H1 (cell line): ENCODE measurements around the gene PPP1R14C. TPM values are rescaled to one million over a fixed set of nuclear protein-coding genes. Genes with fewer than 3 reads are reported as not detected.

ENCODE experiments used
- CTCF ChIA-PET: fragments of 300-600 bp; sonication (Branson Sonifier 250); formaldehyde crosslinking; loops from one replicate; lab custom pipeline; 2021; ENCODE audit not compliant: partially characterized antibody; lab: Charles Lee
- POLR2A ChIA-PET: fragments of 300-600 bp; sonication (Branson Sonifier 250); formaldehyde crosslinking; loops from one replicate; lab custom pipeline; 2021; ENCODE audit warnings: inconsistent platforms; ENCODE audit not compliant: partially characterized antibody; lab: Charles Lee
- DNase-seq, 2 experiments: peaks; one replicate each; pipeline versions ENCODE4 v3.0.0 to v3.0.0-alpha.2; 2010 to 2022; ENCODE audit warnings: low spot score in 2 of 2, low read depth in 1 of 2, mixed read lengths in 1 of 2
- FAIRE-seq: peaks from 2 replicates; lab custom pipeline; 2011; peaks lifted over from hg19 to GRCh38; lab: Jason Lieb, UNC
- H2AFZ ChIP-seq: 2 replicates; pipeline ENCODE4 v1.8.1; 2012; ENCODE audit warnings: low read length, inconsistent platforms
- H2AK5ac ChIP-seq: 2 replicates; pipeline ENCODE4 v1.6.1; 2013; ENCODE audit warnings: low read depth, low read length
- H2BK120ac ChIP-seq: replicated peaks from 2 replicates; pipeline ENCODE3; 2013; ENCODE audit warnings: low read depth, low read length, inconsistent platforms
- H2BK12ac ChIP-seq: 2 replicates; pipeline ENCODE4 v1.6.1; 2013; ENCODE audit warnings: low read depth, low read length
- H2BK15ac ChIP-seq: 2 replicates; pipeline ENCODE4 v1.6.1; 2013; ENCODE audit warnings: low read length
- H2BK20ac ChIP-seq: 2 replicates; pipeline ENCODE4 v1.6.1; 2013; ENCODE audit warnings: low read length
- H2BK5ac ChIP-seq: 2 replicates; pipeline ENCODE4 v1.6.1; 2013; ENCODE audit warnings: low read depth, low read length
- H3K14ac ChIP-seq: 2 replicates; pipeline ENCODE4 v1.6.1; 2013; ENCODE audit warnings: inconsistent platforms; ENCODE audit not compliant: insufficient read length
- H3K18ac ChIP-seq: 2 replicates; pipeline ENCODE4 v1.6.1; 2013; ENCODE audit warnings: low read length; ENCODE audit errors: extremely low read depth
- H3K23ac ChIP-seq: 2 replicates; pipeline ENCODE4 v1.6.1; 2013; ENCODE audit warnings: inconsistent platforms; ENCODE audit not compliant: insufficient read length
- H3K23me2 ChIP-seq: 2 replicates; pipeline ENCODE4 v1.6.1; 2013; ENCODE audit warnings: low read depth, low read length
- H3K27ac ChIP-seq: 2 replicates; pipeline ENCODE4 v1.6.1; 2011; ENCODE audit warnings: low read depth, low read length, inconsistent platforms
- H3K27me3 ChIP-seq, 4 experiments: replicated peaks in 1 of 4; 1 replicate in 1 of 4; 2 replicates in 3 of 4; pipeline versions ENCODE4 v1.6.1 to v1.8.1; 2011 to 2013; ENCODE audit warnings: low read length in 3 of 4, mild to moderate bottlenecking in 3 of 4, inconsistent platforms in 2 of 4, mixed read lengths in 2 of 4, moderate library complexity in 1 of 4; ENCODE audit not compliant: control insufficient read depth in 3 of 4, insufficient read depth in 3 of 4; ENCODE audit errors: extremely low read depth in 1 of 4
- H3K36me3 ChIP-seq, 4 experiments: 2 replicates each; pipeline versions ENCODE4 v1.6.1 to v1.8.1; 2011 to 2013; ENCODE audit warnings: mild to moderate bottlenecking in 4 of 4, low read length in 3 of 4, moderate library complexity in 2 of 4, control low read depth in 1 of 4, inconsistent platforms in 1 of 4; ENCODE audit not compliant: insufficient read depth in 4 of 4, control insufficient read depth in 2 of 4
- H3K4ac ChIP-seq: replicated peaks from 2 replicates; pipeline ENCODE3; 2013; ENCODE audit warnings: low read length, low read depth, mixed read lengths, inconsistent platforms; ENCODE audit not compliant: insufficient read length
- H3K4me1 ChIP-seq, 4 experiments: replicated peaks in 1 of 4; 1 replicate in 1 of 4; 2 replicates in 3 of 4; pipeline versions ENCODE4 v1.6.1 to v1.8.1; 2011 to 2013; ENCODE audit warnings: low read length in 3 of 4, inconsistent platforms in 2 of 4, mixed read lengths in 1 of 4; ENCODE audit not compliant: insufficient read depth in 4 of 4, control insufficient read depth in 3 of 4
- H3K4me2 ChIP-seq, 2 experiments: 2 replicates each; pipeline versions ENCODE4 v1.6.1 to v1.8.1; 2011 to 2013; ENCODE audit warnings: low read depth in 2 of 2, low read length in 2 of 2, control low read depth in 1 of 2, inconsistent platforms in 1 of 2, mild to moderate bottlenecking in 1 of 2; ENCODE audit not compliant: insufficient read depth in 1 of 2
- H3K4me3 ChIP-seq, 4 experiments: fragments of 200-600, 300-600 bp in 1 of 4; sonication (generic), shearing (Covaris generic), sonication (Bioruptor Twin) in 1 of 4; 2 replicates each; pipeline versions ENCODE4 v1.5.1 to v1.8.1; 2011 to 2016; ENCODE audit warnings: low read length in 4 of 4, low read depth in 3 of 4, control low read depth in 2 of 4, inconsistent platforms in 2 of 4, mild to moderate bottlenecking in 2 of 4, mixed read lengths in 1 of 4, moderate library complexity in 1 of 4; ENCODE audit not compliant: insufficient read depth in 2 of 4; ENCODE audit errors: extremely low read depth in 1 of 4
- H3K56ac ChIP-seq: replicated peaks from 2 replicates; pipeline ENCODE3; 2013; ENCODE audit warnings: low read depth, mild to moderate bottlenecking, mixed read lengths, low read length, inconsistent platforms; ENCODE audit not compliant: insufficient read length
- H3K79me1 ChIP-seq: 2 replicates; pipeline ENCODE4 v1.6.1; 2013; ENCODE audit warnings: low read depth, low read length, control low read depth
- H3K79me2 ChIP-seq, 2 experiments: 2 replicates each; pipeline versions ENCODE4 v1.6.1 to v1.8.1; 2012 to 2013; ENCODE audit warnings: low read length in 2 of 2, mild to moderate bottlenecking in 2 of 2, inconsistent platforms in 1 of 2; ENCODE audit not compliant: insufficient read depth in 2 of 2, control insufficient read depth in 1 of 2
- H3K9ac ChIP-seq, 4 experiments: replicated peaks in 1 of 4; 1 replicate in 1 of 4; 2 replicates in 3 of 4; pipeline versions ENCODE4 v1.6.1 to v1.8.1; 2011 to 2013; ENCODE audit warnings: low read depth in 3 of 4, low read length in 3 of 4, control low read depth in 2 of 4, mild to moderate bottlenecking in 2 of 4, moderate library complexity in 2 of 4, inconsistent platforms in 1 of 4; ENCODE audit errors: extremely low read depth in 1 of 4
- H3K9me3 ChIP-seq, 2 experiments: 2 replicates each; pipeline versions ENCODE4 v1.6.1 to v1.8.1; 2012 to 2013; ENCODE audit warnings: mild to moderate bottlenecking in 2 of 2, moderate library complexity in 2 of 2, control low read depth in 1 of 2, inconsistent platforms in 1 of 2, low read depth in 1 of 2, low read length in 1 of 2, mixed read lengths in 1 of 2; ENCODE audit not compliant: insufficient read depth in 2 of 2
- H4K20me1 ChIP-seq, 2 experiments: replicated peaks in 1 of 2; 2 replicates each; pipeline versions ENCODE3 to v1.8.1; 2011 to 2013; ENCODE audit warnings: inconsistent platforms in 2 of 2, low read length in 2 of 2, mild to moderate bottlenecking in 1 of 2; ENCODE audit not compliant: insufficient read depth in 2 of 2, control insufficient read depth in 1 of 2
- H4K5ac ChIP-seq: 2 replicates; pipeline ENCODE4 v1.6.1; 2013; ENCODE audit warnings: low read length, low read depth, mixed read lengths, inconsistent platforms; ENCODE audit not compliant: insufficient read length
- H4K8ac ChIP-seq: 2 replicates; pipeline ENCODE4 v1.8.0; 2013; ENCODE audit warnings: mild to moderate bottlenecking, moderate library complexity, low read length, inconsistent platforms; ENCODE audit not compliant: insufficient read depth; ENCODE audit errors: extremely low read depth
- H4K91ac ChIP-seq: replicated peaks from 2 replicates; pipeline ENCODE3; 2013; ENCODE audit warnings: low read length, mixed read lengths, inconsistent platforms; ENCODE audit not compliant: insufficient read length
- WGBS, 2 experiments: shearing (Covaris generic) in 1 of 2; methylation state at CpG; one replicate each; pipeline versions ENCODE4 v1.1.6 to v1.1.7; 2013 to 2015; ENCODE audit warnings: low lambda C conversion rate in 2 of 2, mixed read lengths in 2 of 2, inconsistent platforms in 1 of 2, low coverage in 1 of 2, missing lambda C conversion rate in 1 of 2; ENCODE audit not compliant: insufficient replicate concordance in 2 of 2, insufficient coverage in 1 of 2, insufficient read length in 1 of 2; ENCODE audit errors: extremely low coverage in 1 of 2, missing lambda C conversion rate in 1 of 2; 5-methylcytosine and 5-hydroxymethylcytosine counted together
- polyA plus RNA-seq, 7 experiments: library from polyadenylated mRNA; depleted of rRNA in 3 of 7; stranded (reverse) in 5 of 7; unstranded in 2 of 7; fragments of >200 nt in 5 of 7; fragments of 200-250 nt in 2 of 7; gene quantifications; 1 replicate in 5 of 7; 2 replicates in 1 of 7; 4 replicates in 1 of 7; pipeline versions ENCODE4 v1.2.1 to v1.2.3, GENCODE V29; 2011 to 2013; ENCODE audit warnings: missing spikeins in 2 of 7, mixed read lengths in 2 of 7
- total RNA-seq: library from RNA; stranded (reverse); fragmentation: NEBNext Ultra II Directional; extraction: Animal tissue kit (Norgen Biotek cat#: 25700); gene quantifications from 2 replicates; pipeline ENCODE4 v1.2.1, GENCODE V29; 2021

The PPP1R14C gene
- total and polyA plus RNA-seq, 2 of the 8 experiments (the other 6 are each of a cell fraction or from before 2014, with no cell fraction given), result 0.30 to 0.61 TPM

DNA sequence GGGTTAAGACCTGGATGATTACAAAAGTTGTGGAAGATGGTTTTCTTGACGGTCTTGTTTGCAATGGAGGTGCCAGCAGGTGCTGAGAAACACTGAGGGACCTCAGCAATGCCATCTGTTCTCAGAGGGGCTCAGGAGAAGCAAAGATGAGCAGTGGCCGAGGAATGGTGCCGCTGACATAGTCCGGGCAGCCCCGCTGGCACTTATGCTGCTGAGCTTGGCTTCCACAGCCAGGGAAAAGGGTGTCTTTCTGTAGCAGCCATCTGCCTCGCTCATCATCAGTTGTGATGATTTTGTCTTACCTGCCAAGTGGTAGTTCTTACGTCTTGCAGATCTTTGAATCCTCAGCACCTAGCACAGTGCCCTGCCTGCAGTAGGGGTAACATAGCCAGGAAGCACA is 55.7 kb downstream of the PPP1R14C start:
- no peak for FAIRE-seq
- no peak overlapping the region for H2BK120ac ChIP-seq
- H3K79me1 ChIP-seq, result no peaks in the 10 kb centered on the region
- no peak overlapping the region for H3K23ac ChIP-seq
- no peak overlapping the region for H4K8ac ChIP-seq
- H3K9me3 ChIP-seq, result no peaks in the 10 kb centered on the region
- DNase-seq, result no peak
- no peaks in the 10 kb centered on the region for H3K79me2 ChIP-seq
- H2BK20ac ChIP-seq, result no peak overlapping the region
- CTCF ChIA-PET, result interaction anchor here (1.2 kb wide), 1 partner anchor 18 kb away, joined by 3 read pairs; no protein-coding TSS in a partner anchor
- no peak overlapping the region for H3K9ac ChIP-seq
- no peak overlapping the region for H2BK15ac ChIP-seq
- H2AK5ac ChIP-seq, result no peak overlapping the region
- no peak overlapping the region for H3K14ac ChIP-seq
- 93% methylated on average over 7 of the region's 7 CpGs; no CpG with 5 or more reads in 1 of the 2 experiments for WGBS, 2 experiments
- no peaks in the 10 kb centered on the region for H3K36me3 ChIP-seq
- H2BK5ac ChIP-seq, result no peak overlapping the region
- H4K5ac ChIP-seq, result no peak overlapping the region
- H3K4me1 ChIP-seq, result no peaks in the 10 kb centered on the region
- H2BK12ac ChIP-seq, result no peak overlapping the region
- POLR2A ChIA-PET, result no interaction called here
- H3K27me3 ChIP-seq, result no peaks in the 10 kb centered on the region
- H3K4me3 ChIP-seq, result no peak overlapping the region
- no peak overlapping the region for H3K27ac ChIP-seq
- no peak overlapping the region for H3K56ac ChIP-seq
- no peak overlapping the region for H3K4me2 ChIP-seq
- H3K23me2 ChIP-seq, result no peaks in the 10 kb centered on the region; the same call in 1 of the 2 replicates
- no peaks in the 10 kb centered on the region for H4K20me1 ChIP-seq
- H2AFZ ChIP-seq, result no peak overlapping the region
- no peak overlapping the region for H4K91ac ChIP-seq
- no peak overlapping the region for H3K18ac ChIP-seq
- H3K4ac ChIP-seq, result no peak overlapping the region
